ENCODE data around the gene ODF2.
A peak's percentile ranks its signal among the peaks of the same experiment; 100 is the strongest.
"Not testable (repeated sequence)": the region's sequence is repeated elsewhere in the genome, so short reads cannot be mapped to it uniquely, and the experiment has no call there.

Gene ODF2

GRCh38 chr9:128455849-128456612 lies at the start of gene ODF2:
TSS of gene ODF2 (plus strand) at chr9:128456006. CDS start at chr9:128456092, 86 bp downstream.
- DNase-seq, result peak; percentile 96 to 97

DNA sequence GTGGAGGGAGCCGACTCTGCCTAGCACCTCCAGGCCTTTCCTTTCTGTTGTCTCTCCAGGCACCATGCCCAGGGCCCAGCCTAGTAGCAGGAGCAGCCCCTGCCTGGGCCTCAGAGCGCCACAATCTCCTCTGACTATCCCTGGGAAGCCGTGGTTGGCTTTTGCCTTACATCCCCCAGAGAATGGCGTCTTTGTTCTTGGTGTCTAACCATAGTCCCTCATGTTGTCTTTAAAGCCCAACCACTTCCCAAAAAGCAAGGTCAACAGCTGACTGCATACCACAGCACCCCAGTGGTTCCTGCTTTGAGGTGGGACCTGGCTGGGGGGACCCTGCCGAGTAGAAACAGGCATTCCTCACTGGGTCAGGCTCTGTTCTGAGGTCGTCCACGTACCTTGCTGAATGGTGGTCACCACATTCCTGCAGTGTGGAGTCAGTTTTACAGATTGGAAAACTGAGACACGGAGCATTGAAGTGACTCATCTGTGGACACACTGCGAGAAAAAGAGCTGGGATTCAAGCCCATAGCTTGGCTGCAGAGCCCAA lies 48.9 kb upstream of the ODF2 start:
- DNase-seq, result no peak

GRCh38 chr9:128408963-128409431 lies 46.8 kb upstream of the ODF2 start:
- no peak for DNase-seq

DNA sequence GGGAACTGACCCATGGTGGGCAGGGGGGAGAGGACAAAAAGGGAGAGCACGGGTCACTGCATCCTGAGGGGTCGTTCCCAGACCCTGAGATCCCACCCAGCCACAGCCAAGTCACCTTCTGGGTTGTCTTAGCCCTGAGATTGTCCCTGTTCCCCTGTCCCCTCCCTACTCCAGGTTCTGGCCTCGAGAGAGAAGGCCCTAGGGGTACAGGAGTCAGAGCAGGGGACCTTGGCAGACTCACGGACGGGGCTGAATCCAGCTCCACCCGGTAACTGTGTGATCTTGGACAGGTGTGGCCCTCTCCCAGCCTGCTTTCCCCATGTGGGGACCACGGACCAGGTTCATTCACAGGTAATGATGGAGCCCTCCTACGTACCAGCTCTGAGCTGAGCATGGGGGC lies 46.4 kb upstream of the ODF2 start:
- DNase-seq, result no peak

GRCh38 chr9:128409978-128410377 lies 45.8 kb upstream of the ODF2 start:
- peak in 1 of 2 experiments; percentile 22 for DNase-seq

DNA sequence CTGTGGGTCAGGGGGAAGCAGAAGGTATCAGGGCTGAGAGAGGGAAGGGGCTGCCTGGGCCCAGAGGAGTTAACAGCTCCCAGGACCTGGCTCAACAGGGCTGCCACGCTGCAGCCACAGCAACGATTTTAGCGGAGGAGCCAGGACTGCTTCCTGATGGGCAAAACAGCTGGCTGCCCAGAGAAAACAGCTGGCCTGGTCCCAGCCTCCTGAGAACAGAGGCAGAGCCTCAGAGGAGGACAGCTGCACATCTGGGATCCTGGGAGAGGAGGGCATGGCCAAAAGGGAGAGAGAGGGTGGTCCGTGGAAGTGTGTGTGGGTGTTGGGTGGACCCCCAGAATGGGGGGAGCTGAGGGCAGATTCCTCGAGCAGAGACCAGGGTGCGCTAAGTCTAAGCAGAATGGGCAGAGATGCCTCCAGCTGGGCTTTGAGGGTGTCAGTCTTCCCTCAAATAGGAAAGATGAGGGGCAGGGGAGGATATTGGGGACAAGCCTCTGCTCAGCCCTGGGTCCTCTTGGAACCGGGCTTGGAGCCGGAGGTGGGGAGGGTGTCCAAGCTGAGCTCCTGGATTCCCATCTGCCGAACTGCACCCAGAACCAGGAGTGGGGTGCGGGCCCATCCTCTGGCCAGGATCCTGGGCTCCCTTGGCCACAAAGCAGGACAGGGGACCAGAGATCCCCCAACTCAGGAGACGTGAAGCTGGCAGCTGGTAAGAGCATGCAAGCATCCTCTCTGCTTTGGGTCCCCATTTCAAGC lies 44.3 kb upstream of the ODF2 start:
- DNase-seq, result no peak

DNA sequence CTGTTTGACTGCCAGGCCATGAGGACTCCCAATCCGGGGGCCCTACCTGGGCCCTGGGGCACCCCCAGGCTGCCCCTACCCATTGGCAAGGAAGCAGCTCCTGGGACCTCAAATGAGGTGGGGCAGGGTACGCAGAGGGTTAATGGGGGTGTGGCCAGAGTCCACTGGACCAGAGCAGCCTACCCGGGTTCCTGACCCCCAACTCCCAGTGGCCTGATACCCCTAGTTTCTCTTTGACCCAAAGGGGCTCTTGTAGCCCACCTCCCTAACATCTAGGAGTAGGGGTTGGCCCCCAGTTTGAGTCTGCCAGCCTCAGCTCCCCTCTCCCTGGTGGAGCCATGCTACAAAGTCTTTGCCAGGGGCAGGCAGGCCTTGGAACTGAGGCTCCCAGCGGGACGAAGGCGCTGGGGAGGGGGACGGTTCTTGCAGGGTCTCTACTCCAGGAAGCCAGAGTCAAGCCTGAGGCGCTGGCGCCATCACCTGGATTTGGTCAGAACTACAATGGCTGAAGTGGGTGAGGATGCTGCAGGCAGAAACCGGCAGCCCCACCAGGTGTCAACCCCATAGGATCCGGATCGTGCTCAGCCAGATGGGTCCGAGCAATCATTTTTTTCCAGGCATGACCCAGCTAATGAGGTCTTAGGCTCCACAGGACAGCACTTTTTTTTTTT lies 43.6 kb upstream of the ODF2 start:
- peak; percentile 39 to 67 for DNase-seq

- DNase-seq, result not testable (repeated sequence)
Observed at GRCh38 chr9:128413728-128414127, 42.1 kb upstream of the ODF2 start.

DNA sequence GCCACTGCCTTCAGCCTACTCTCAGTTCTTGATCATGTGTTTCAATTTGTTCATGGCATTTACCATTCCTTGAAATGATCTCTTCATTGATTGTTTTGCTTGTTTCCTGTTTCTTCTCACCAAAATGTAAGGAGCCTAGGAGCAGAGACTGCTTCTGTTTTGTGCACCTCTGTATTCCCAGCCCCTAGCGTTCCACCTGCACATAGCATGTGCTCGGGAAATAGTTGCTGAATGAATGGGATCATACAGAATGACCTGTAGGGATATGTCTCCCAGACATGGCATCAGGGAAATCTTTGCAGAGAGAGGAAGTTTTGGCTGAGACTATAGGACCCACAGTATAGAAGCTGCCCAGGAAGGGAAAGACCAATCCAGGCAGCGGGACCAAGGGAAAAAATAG lies 41.3 kb upstream of the ODF2 start:
- no peak for DNase-seq

DNA sequence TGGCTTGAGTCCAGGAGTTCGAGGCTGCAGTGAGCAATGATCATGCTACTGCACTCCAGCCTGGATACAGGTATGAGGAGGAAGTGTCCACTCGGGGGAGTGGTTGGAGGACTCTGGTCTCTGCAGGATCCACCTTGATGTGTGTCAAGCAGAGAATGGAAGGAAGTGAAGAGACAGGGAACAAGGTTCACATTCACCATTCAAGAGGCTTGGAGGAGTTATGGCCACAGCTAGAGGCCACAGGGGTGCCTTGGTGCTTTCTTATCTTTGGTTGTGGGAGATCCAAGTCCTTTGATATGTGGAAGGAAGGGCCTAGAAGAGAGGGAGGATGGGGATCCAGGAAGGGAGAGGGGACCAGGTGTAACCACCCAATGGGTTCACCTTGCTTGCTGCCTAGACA lies 40.5 kb upstream of the ODF2 start:
- DNase-seq, result no peak

DNA sequence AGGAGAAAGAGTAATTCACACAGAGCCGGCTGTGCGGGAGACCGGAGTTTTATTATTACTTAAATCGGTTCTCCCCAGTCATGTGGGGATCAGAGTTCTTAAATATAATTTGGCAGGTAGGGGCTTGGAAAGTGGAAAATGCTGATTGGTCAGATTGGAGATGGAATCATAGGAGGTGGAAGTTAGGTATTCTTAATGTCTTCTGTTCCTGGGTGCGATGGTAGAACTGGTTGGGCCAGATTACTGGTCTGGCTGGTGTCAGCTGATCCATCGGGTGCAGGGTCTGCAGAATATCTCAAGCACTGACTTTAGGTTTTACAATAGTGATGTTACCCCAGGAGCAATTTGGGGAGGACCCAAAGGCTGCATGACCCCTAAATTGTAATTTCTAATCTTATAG lies 39.8 kb upstream of the ODF2 start:
- no peak for DNase-seq

- no peak for DNase-seq
Observed at GRCh38 chr9:128416432-128417019, 39.3 kb upstream of the ODF2 start.

DNA sequence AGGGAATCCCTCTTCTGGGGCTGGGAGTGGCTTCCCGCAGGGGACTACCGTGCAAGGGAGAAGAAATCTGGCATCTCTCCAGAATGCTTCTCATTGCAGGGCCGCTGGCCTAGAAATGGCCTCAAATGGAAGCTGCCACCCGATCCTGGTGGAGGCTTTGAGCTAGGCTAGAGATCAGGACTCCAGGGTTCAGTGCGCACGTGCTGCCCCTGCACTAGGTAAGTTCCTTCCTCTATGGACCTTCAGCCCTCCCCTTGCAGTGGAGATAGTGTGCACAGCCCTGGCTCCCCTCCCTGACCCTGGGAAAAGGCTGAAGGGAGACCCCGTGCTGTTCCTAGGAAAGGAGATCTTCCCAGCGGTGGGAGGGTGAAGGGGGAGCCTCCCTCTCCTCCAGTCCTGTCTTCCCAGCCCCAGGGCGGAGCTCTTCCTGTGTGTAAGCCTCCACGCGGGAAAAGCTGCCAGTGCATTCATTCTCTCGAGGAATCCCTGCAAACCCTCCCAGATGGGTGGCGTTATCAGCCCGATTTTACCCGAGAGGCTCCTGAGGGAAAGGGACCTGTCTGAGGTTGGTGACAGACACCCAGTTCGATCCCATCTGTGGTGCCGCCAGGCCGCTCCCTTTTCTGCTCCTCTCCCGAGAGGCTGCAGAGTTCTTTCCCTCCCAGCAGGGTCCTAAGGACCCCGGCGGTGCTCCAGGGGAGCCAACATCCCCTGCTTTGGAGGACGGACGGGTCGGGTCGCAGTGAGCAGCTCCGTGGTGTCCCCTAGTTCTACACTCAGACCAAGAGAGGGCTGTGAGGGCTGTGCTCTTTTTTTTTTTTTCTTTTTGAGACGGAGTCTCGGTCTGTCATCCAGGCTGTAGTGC lies 36.5 kb upstream of the ODF2 start:
- peak in 1 of 2 experiments; percentile 36 for DNase-seq

GRCh38 chr9:128420060-128420650 lies 35.7 kb upstream of the ODF2 start:
- DNase-seq, result peak; percentile 55 to 83

- DNase-seq, result peak; percentile 5 to 42
Observed at GRCh38 chr9:128420651-128421481, 34.9 kb upstream of the ODF2 start, which contains the start of gene CERCAM. TSS of gene CERCAM (plus strand) at chr9:128420857. CDS start at chr9:128420878, 21 bp downstream.

GRCh38 chr9:128421482-128421996 lies 34.3 kb upstream of the ODF2 start:
- DNase-seq, result no peak

DNA sequence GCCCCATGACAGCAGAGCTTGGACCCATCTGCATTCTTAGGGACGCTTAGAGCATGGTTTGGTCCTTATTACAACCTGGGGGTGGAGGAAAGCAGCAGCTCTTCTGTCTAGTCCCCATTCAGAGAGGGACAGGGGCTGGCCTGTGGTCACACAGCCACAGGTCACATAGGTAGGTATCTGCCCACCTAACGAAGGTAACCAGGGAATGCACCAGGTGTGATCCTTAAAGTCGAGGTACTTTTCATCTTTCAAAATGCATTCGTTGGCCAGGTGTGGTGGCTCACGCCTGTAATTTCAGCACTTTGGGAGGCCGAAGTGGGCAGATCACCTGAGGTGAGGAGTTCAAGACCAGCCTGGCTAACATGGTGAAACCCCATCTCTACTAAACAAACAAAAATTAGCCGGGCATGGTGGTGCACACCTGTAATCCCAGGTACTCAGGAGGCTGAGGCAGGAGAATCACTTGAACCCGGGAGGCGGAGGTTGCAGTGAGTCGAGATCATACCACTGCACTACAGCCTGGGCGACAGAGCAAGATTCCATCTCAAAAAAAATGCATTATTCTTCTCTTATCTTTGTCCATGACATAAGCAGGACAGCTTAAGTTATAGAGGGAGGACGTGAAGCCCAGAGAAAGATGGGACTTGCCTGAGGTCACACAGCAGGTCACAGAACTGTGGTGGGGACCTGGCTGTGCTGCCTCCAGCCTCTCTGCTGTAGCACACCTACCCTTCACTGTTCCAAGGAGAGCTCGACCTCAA lies 33.6 kb upstream of the ODF2 start:
- not testable (repeated sequence) for DNase-seq

DNA sequence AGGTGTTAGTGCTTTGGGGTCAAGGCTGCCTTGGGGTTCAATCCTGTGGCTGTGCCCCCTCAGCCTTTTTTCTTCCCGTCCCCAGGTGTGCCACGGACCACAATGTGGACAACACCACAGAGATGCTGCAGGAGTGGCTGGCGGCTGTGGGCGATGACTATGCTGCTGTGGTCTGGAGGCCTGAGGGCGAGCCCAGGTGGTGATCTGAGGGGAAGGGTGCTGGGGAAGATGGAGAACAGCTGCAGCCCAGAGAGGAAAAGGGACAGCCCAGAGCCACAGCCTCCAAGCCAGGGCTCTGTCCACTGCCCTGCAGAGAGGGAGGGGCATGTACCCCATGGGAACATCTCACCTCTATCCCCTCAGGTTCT lies 33.0 kb upstream of the ODF2 start:
- no peak for DNase-seq

DNA sequence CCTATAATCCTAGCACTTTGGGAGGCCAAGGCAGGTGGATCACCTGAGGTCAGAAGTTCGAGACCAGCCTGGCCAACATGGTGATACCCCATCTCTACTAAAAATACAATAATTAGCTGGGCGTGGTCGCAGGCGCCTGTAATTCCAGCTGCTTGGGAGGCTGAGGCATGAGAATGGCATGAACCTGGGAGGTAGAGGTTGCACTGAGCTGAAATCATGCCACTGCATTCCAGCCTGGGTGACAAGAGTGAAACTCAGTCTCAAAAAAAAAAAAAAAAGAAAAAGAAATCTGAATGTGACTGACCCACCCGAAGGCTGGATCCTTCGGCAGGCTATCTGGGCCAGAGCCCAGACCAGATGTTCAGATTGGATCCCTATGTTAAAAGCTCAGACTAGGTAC lies 32.5 kb upstream of the ODF2 start:
- not testable (repeated sequence) for DNase-seq
